GM21526 (cell line): ENCODE measurements around the gene TTC12.
"Not testable (repeated sequence)": the region's sequence is repeated elsewhere in the genome, so short reads cannot be mapped to it uniquely, and the experiment has no call there.

Experiments used
- ATAC-seq: cut with Tn5 transposase; IDR thresholded peaks from one replicate; pipeline ENCODE4 v1.9.1; 2021; ENCODE audit warnings: moderate library complexity; ENCODE audit not compliant: unreplicated experiment, low FRiP score

TTC12 gene

GRCh38 chr11:113282898-113283437, 31.4 kb upstream of the TTC12 start:
- ATAC-seq = no peak

GRCh38 chr11:113283881-113284280, 30.5 kb upstream of the TTC12 start:
- no peak for ATAC-seq

GRCh38 chr11:113286009-113286408, 28.4 kb upstream of the TTC12 start:
- ATAC-seq = no peak

- ATAC-seq = no peak
Measured at GRCh38 chr11:113286509-113287497, 27.6 kb upstream of the TTC12 start.

- ATAC-seq = no peak
Measured at GRCh38 chr11:113287801-113288200, 26.6 kb upstream of the TTC12 start.

- ATAC-seq = no peak
Measured at GRCh38 chr11:113288286-113288863, 26.0 kb upstream of the TTC12 start.

- ATAC-seq = peak; percentile 87
Measured at GRCh38 chr11:113289431-113290187, 24.8 kb upstream of the TTC12 start.

GRCh38 chr11:113293936-113294335, 20.4 kb upstream of the TTC12 start:
- no peak for ATAC-seq

GRCh38 chr11:113295993-113296392, 18.4 kb upstream of the TTC12 start:
- ATAC-seq = no peak

GRCh38 chr11:113296447-113297205, 17.8 kb upstream of the TTC12 start:
- ATAC-seq = no peak

- ATAC-seq = not testable (repeated sequence)
Measured at GRCh38 chr11:113298496-113298895, 15.9 kb upstream of the TTC12 start.

GRCh38 chr11:113304916-113305315, 9.5 kb upstream of the TTC12 start:
- no peak for ATAC-seq

- peak; percentile 71 for ATAC-seq
Measured at GRCh38 chr11:113305440-113306336, 8.7 kb upstream of the TTC12 start.

- no peak for ATAC-seq
Measured at GRCh38 chr11:113308601-113309000, 5.8 kb upstream of the TTC12 start.

GRCh38 chr11:113311536-113311935, 2.8 kb upstream of the TTC12 start:
- ATAC-seq = no peak

GRCh38 chr11:113313601-113314000, 782 bp upstream of the TTC12 start:
- ATAC-seq = no peak

GRCh38 chr11:113314065-113314388, 356 bp upstream of the TTC12 start:
- no peak for ATAC-seq

- ATAC-seq = no peak
Measured at GRCh38 chr11:113315811-113316210, 1.4 kb downstream of the TTC12 start.

GRCh38 chr11:113316256-113316655, 1.9 kb downstream of the TTC12 start:
- no peak for ATAC-seq
